Measurements from ENCODE around the gene KIRREL1.

The KIRREL1 gene

GRCh38 chr1:158037008-158037865, 43.8 kb downstream of the KIRREL1 start:
- no peak for DNase-seq

- DNase-seq = peak; percentile 7
These were observed 44.5 kb downstream of the KIRREL1 start for GRCh38 chr1:158037866-158038359.

GRCh38 chr1:158038793-158039192, 45.3 kb downstream of the KIRREL1 start:
- DNase-seq = no peak

DNA sequence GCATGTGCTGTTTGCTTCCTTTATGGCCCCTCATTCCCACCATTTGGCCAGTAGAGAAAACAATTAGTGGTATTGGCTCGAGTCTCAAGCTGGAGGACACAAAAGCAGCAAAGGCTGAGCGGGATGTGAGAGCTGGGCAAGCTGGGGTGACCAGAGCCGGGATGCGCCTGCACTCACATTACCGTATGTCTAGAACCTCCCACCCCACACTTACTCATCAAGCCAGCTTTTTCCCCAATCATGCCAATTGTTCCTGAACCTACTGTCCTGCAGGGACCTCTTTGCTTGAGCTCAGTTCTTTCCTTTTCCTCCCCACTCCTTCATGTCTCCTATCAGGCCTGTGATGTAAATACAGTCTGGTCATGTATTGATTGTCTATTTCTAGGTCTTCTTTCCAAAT, 45.9 kb downstream of the KIRREL1 start:
- DNase-seq = no peak

GRCh38 chr1:158040323-158040722, 46.9 kb downstream of the KIRREL1 start:
- no peak for DNase-seq

GRCh38 chr1:158043232-158043631, 49.8 kb downstream of the KIRREL1 start:
- peak; percentile 6 for DNase-seq

DNA sequence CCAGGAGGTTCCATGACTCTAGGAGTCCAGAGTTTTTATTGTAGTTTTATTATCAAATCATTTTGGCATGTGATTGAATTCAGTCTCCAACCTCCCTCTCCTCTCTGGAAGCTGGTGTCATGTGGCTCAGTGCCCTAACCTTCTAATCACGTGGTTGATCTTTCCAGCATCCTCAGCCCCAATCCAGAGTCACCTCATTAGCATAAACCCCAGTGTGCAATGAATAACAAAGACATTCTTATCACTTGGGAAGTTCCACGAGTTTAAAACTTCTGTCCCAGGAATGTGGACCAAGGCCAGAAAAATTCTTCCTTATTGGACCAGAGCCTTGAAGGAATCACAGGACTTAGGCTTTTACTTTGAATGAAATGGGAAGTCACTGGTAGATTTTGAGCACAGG, 52.2 kb downstream of the KIRREL1 start:
- no peak for DNase-seq

GRCh38 chr1:158046715-158047510, 53.5 kb downstream of the KIRREL1 start:
- DNase-seq = no peak

DNA sequence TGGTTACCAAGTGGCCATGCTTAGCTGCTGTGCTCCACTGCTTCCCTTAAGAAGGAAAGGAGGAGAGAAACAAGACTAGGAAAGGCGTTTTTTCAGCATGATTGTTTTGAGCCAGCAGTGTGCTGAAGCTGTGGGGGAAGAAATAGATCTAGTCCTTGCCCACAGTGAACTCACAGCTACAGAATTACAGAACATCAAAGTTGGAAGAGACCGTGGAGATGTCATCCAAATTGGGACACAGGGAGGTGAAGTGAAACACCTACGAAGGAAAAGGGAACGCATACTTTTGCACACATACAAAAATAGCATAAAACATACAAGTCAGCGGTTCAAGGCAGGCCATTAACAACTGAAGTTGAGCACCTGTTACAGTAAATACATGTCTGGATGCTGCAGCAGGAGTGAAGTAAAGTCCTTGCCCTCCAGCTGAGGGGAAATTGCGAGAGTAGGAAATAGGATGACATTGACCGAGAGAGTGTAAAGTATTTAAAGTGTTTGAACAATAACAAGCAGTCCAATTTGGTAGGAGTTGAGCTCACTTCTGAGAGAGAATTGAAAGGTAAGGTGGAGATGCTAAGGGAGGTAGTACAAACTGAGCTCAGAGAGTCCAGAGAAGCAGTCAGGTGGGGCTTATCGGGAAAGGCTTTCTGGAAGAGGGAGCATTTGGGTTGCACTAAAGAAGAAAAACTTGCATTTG, 55.1 kb downstream of the KIRREL1 start:
- no peak for DNase-seq

DNA sequence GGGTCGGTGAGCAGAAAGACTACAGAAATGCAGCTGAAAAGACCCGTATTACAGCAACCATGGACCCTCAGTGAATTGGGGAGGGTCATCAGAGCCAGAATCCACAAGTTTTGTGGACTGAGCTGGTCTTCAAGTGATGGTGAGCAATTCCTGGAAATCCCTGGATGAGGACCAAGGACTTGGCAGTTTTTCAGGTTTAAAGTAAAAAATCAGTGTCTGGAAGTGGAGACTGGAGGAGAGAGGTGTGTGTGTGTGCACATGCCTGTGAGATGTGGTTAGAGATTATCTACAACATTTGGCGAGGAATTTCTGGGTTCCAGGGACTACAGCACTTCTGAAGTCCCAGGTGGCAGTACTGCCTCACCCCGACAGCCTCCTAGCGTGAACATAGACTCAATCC, 56.4 kb downstream of the KIRREL1 start:
- DNase-seq = no peak

DNA sequence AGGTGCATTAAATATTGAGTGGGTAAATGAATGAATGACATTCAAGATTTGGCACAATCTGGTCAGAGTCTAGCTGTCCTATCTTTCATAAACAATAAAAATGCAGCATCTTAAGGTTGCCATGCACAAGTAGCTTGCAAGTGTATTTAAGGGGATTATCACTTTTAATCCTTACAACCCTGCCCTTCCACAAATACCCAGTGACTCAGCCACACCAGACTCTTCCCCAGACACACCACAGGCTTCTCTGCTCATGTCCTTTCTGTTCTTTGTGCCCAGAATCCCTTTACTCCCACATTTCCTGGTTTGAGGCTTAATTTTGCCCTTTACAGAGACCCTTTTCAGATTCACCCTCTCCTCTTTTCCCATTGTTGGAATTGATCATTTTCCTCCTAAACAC, 59.8 kb downstream of the KIRREL1 start:
- no peak for DNase-seq

- DNase-seq = no peak
These were observed 61.3 kb downstream of the KIRREL1 start for GRCh38 chr1:158054721-158055120.

DNA sequence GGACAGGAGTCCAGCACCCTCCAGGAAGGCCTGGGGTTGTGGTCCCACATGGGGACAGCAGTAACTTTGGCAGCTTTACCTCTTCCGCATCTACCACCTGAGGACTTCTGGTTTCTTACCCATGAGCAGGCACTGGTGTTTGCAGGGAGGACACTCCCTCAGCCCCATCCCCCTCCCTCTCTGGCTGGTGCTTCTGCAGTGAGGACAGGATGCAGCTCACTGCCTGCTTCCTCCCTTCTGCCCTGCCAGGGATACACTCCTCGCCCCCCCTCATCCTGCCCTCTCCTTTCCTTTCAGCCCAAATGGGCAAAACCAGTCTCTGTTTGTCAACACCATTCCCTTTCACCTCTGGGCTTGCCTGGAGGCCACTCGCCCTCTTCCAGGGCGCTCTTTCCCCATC, 62.4 kb downstream of the KIRREL1 start:
- DNase-seq = peak; percentile 67

DNA sequence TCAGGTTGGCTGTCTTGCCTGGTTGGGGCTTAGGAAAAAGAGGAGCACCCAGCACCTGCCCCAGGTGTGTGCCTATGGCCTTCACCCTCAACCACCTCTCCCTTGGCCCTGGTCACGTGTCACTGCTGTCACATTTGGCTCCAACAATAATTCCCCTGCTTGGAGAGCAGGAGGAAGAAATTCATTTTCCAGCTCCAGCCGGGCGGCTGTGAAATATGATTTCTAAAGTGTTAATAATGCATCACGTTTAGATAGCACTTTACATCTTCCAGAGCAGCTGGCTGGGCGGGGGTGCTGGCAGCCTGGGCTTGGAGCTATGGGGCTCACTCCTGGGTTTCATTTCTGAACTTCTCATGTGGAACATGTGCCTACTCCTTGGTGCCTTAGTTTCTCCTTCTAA, 63.1 kb downstream of the KIRREL1 start:
- no peak for DNase-seq

DNA sequence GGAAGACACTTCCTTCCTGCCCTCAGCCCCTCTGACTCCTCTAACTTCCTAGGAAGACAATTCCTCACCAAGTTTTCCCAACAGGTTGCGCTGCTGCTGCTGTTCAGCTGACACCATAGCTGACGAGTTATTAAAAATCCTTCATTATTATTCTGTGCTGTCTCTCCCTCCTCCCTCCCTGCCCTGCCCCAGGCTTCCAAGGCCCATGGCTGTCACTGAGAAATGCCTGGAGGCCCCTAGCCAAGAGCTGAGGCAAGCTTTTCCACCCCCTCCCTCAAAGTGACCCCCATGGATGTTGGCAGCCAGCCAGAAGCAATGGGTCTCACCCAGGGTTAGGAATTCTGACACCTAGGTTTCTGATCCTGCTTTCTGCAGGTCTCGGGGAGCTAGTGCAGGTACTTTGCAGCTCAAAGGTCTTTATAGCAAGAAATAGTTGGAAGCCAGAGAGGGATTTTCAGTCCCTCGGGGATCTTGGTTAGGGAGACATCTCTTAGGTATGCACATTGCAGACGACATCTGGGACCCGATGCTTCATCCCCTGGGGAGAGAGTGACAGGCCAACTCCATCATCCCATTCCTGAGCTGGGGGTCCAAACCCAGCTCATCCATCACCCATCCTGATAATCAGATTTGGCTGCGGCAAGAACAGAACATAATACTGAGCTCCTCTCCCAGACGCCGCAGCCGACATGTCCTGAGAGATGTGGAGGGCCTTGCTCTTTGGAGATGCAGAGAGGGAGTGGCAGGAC, 65.0 kb downstream of the KIRREL1 start:
- no peak for DNase-seq

DNA sequence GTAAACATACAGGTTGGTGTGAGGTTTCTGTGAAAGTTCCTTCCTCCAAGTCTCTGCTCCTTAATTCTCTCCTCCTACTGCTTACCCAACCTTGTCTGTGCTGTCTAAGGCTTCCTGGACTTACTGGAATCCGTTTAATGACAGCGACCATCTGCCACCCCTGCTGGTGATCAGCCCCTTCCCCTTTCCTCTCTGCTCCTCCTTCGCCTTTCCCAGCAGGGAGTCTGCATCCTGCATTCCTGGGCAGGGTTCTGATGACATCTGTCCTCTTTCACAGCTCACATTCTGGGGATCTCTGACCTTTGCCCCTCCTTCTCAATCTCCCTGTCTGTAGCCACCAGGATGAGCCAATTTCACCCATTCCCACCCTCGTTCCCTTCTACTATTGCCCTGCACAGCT, 66.5 kb downstream of the KIRREL1 start:
- DNase-seq = no peak

DNA sequence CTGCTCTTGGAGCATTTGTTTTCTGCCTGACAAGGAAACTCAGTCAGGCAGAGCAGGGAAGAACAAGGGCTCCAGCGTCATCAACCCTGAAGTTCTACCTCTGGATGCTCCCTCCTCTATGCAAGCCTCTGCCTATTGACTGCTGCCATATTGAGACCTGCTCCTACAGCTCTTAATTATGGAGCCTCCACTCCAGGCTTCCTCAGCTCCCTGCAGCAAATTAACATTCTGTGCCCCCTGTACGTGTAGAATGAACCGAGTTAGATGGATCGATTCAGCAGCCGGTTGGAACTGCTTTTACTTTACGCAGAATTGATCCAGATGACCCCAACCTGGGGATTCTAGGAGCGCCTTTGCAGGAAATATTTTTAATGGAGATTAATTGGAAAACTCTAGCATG, 68.7 kb downstream of the KIRREL1 start:
- no peak for DNase-seq

GRCh38 chr1:158067662-158068061, 74.2 kb downstream of the KIRREL1 start:
- DNase-seq = no peak

DNA sequence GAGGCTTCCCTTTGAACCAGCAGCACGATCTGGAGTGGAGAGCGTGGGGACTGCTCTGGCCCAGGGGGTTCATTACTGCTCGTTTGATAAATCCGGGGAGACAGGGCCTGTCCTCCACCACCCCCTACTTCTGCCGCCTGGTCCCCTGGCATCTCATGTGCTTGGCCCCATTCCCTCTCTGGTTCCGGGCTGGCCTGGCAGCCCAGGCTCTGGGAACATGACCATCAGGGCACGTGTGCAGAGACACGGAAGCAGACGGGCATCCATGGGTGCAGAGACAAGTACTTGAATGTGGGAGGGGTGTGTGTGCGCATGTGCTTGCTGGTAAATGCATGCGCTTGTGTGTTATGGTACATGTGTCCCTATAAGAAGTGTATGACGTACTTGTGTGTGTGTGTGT, 75.5 kb downstream of the KIRREL1 start:
- DNase-seq = no peak

GRCh38 chr1:158071138-158071537, 77.7 kb downstream of the KIRREL1 start:
- no peak for DNase-seq

DNA sequence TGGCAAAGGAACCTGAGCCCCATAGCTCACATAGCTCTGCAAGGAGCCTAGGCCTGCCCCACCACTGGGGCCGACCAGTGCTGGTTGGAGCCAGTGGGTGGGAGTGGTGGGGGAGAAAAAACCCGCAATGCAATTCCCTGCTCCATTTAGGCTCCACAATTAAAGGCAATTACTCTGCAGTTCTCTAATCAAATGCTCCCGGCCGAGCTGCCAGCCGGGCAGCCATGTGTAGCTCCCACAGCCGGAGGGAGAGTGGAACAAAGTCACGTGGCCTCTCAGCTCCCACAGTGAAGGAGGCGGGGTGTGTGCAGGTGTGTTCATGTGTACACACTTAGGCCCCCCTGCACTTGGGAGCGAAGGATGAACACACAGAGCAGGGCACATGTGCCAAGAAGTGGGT, 81.6 kb downstream of the KIRREL1 start:
- no peak for DNase-seq

- no peak for DNase-seq
These were observed 83.0 kb downstream of the KIRREL1 start for GRCh38 chr1:158076441-158076840.

Data from hematopoietic multipotent progenitor cell treated with erythropoietin and hydrocortisone succinate and interleukin-3 and kit ligand, for 4 days (in vitro differentiated cells).